Epidermal melanocyte (primary cell): ENCODE measurements around the gene PAPPA2.
"Not testable (repeated sequence)": the region's sequence is repeated elsewhere in the genome, so short reads cannot be mapped to it uniquely, and the experiment has no call there.

Experiments used
- DNase-seq: peaks from one replicate; pipeline ENCODE4 v3.0.0; 2011; ENCODE audit warnings: low spot score; ENCODE audit not compliant: insufficient read length

The PAPPA2 gene

DNA sequence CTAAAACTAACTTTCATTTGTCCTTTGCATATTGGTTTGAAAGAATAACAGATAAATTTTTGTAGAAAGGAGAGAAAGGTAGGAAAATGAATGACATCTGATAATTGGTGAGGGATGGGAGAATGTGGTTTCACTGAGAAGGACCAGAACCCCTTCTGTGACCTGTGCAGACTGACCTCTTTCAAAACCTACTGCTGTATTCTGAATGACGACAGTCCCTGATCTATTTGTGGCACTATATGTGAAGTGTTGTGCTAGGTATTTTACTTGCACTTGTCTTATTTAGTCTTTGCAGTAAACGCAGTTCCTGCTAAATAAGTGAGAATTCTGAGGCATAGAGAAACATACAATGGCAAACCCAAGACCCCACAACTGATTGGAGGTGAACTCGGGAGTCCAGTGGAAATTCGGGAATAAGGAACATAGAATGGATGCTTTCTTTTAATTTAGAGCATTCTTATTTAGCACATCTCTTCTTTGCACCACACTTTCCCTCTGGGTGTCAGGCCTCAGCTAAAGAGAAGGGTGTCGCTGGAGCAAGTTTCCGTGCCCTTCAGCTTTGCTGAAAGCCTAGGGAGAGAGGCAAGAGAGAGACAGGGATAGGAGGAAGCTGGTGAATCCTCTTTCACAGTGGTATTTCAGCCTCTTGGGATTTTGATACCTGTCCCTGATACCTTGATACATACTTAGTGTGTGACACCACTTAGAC, 230.2 kb downstream of the PAPPA2 start:
- no peak for DNase-seq

DNA sequence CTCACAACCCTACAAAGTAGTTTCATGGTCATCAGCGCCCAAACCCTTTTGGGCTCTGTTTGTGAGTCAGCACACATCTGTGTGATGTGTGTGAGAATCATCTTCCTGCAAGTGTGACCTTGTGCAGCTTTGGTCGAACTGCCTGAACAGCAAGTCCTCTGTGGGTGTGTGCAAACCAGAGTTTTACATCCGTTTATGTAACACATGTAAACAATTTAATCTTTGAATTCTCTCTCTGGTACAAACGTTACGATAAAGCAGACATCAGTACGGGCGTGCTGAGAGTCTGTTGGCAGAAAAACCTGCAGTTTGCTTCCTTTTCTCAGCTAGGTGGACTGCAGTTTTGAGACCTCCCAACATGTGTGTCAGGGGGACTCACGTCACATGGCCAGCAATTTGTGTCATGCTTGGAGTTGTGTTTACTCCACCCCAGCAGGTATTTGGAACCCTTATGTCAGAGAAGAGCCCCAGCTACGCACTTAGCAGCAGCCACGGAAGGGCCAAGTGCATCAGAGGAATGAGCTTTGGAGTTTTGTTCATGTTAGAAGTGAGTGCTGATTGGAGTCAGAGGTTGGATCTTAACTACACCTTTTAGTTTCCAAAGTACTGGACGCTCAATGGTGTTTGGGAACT, 230.8 kb downstream of the PAPPA2 start:
- DNase-seq, result no peak

DNA sequence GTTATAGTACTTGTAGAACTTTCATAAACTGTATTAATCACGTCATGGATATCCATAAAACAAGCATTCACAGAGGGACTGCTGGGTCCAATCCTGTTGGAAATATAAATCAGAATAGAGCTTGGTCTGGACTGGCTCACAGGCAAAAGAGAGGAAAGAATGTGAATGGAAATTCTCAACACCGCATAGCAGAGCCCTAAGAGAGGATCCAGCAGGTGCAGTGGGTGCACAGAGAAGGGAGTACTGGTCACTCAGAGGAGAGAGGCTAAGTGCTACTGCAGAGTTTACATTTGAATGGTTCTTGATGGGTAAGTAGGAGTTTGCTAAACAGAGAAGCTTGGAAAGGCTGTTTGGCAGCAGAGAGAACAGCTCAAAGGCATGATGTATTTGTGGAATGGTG, 231.7 kb downstream of the PAPPA2 start:
- no peak for DNase-seq

DNA sequence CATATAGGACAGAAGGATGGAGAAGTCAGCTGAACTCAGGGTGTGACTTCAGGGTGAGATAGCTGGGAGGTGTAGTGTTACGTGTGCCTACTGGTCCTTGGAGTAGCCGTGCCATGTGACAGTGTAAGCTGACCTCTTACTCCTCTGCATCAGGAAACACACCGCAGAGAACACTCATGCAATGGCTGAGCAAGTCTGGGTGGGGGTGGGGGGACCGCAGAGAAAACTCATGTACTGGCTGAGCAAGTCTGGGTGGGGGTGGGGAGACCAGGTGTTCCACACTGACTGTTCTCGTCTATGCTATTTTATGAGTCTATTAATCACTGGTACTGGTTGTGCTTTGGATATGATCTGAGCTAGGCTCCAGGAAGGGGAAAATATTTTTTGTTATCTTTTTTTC, 233.1 kb downstream of the PAPPA2 start:
- no peak for DNase-seq

DNA sequence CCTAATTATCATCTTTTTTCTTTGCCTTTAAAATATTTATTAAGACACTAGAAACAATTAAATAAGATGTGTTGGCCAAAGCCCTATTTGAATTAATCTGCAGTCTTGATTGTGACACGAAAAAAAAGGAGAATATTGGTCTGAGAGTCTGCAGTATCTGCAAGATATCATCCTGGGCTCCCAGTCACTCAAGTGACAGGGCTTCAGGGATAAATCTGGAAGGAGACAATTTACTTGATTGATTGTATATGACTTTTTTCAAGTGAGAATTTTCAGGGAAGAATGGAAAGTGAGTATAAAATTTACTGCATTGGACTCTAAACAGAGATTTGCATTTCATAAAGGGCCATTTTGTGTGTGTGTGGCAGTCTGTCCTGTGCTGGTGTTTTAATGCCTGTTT, 233.7 kb downstream of the PAPPA2 start:
- DNase-seq, result no peak

DNA sequence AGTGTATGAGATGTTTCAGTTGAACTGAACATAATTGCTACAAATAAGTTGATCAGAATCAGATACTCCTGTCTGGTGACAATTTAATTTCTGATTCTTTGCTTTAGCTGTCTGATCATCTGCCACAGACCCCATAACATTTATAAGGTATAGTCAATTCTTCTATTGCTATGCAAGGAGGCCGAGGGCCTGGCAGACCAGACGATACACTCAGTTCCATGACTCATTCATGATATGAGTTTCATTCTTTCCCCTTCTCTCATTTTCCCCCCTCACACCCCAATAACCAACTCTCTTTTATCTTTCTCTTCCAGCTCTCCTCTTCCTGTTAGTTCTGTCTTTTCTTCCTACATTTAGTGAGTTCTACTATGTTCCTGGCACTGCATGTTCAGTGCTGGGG, 236.8 kb downstream of the PAPPA2 start:
- DNase-seq, result no peak

DNA sequence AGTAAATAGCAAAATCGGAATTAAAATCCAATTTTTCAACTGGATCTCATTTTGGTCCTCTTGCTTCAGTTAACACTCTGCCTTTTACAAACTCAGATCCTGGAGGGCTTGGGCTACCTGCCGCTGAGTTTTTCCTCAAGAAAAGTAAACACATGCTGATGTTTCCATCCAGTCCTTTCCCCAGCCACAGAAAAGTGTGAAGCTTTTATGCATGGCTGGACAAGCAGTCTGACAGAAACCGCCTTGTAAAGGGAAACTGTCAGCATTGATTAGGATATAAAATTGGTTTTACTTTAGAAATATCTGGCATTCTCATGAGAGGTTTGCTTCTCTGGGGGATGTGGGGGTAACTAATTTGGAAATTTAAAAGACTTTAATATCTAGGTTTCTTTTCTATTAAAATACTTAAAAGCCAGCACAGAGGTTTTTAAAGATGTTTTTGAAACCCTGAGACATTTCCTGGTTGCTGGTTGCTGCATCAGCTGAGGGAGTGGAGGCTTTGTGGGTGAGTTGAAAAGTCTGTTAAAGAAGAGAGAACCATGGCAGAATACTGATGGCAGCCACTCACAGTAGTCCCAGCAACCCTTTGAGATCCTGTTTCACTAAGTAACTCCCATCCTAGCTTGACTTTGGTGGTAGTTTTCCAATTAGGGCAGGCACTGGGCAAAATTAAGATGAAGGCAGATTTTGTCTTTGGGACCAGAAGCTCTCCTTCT, 238.3 kb downstream of the PAPPA2 start:
- no peak for DNase-seq

DNA sequence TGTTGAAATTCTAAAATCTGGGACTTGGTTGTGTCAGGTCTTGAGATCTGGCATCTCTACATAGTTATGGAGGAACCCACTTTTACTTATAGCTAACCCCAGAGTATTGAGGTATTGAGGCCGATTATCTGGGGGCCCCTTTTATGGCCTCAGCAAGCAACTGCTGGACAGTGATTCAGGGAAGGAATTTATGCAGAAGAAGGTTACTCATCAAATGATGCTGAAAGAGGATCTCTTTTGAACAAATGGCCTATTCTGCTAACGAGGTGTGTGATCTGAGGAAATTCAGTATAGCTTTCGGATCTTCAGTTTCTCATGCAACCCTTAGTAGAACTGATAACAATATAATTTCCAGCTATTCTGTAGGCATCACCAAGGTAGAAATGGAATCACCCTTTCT, 239.9 kb downstream of the PAPPA2 start:
- no peak for DNase-seq

DNA sequence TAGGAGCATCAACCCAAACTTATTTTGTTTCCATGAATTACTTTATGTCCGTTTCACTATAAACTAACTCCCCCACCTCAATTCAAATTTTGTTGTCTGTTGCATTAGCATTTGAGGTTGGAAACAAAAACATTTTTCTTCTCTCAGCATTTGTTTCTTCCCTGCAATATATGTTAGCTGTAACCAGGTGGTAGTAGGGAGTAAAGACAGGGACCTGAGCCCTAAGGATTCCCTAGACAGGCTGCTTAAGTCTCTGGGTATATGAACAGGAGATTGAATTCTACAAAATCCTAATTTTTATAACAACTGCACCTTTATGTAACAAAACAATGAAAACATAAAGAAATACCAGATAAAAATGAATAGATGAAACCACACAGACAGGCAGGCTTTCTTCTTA, 242.6 kb downstream of the PAPPA2 start:
- no peak for DNase-seq

DNA sequence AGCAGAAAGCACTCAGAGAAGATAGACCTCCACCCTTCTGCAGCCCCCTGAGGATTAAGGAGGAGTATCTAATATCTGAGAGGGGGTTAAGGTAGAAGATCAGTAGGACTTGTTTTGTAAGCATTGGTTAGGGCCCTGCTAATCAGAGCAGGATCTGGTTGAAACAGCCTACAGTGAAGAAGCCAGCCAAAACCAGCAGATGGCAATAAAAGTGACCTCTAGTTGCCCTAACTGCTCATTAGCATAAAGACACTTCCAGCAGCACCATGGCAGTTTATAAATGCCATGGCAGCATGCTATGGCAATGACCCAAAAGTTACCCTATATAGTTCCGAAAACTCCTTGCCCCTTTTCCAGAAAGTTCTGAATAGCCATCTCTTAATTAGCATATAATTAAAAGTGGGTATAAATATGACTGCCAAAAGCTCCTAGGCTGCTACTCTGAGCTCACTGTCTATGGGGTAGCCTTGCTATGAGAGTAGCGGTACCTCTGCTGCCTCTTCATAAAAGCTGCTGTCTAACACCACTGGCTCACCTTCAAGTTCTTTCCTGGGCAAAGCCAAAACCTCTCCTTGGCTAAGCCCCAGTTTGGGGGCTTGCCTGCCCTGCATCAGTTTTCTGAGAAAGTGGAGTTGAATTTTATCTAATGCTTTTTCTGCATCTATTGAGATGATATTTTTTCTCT, 254.2 kb downstream of the PAPPA2 start:
- no peak for DNase-seq

DNA sequence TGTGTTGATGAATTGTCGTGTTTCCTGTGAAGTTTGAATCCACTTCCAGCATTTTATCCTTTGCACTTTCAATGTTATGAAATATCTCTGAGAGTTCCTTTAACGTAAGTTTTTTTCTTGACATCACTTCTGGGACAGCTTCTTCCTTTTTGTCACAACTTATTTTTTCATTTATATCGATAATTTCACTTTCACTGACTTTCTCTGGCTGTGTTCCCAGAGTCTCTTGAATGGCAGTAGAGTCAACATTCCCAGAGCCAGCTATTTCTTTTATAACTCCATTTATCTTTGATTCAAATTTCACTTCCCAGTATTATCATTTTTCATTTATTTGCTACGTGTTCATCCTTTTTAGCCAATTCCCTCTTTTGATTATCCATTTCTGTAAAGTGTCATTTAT, 256.5 kb downstream of the PAPPA2 start:
- DNase-seq, result no peak

DNA sequence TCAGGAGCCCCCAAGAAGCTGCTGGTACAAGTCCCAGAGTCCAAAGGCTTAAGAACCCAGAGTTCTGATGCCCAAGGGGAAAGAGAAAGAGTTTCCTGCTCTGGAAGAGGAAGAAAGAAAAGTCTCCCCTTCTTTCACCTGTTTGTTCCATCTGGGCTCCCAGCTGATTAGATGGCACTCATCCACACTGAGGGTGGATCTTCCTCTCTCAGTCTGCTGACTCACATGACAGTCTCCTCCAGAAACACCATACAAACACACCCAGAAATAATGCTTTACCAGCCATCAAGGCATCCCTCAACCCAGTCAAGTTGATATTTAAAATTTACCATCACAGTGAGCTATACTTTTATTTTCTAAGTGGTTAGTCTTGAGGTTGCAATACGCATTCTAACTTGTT, 257.9 kb downstream of the PAPPA2 start:
- DNase-seq, result no peak

DNA sequence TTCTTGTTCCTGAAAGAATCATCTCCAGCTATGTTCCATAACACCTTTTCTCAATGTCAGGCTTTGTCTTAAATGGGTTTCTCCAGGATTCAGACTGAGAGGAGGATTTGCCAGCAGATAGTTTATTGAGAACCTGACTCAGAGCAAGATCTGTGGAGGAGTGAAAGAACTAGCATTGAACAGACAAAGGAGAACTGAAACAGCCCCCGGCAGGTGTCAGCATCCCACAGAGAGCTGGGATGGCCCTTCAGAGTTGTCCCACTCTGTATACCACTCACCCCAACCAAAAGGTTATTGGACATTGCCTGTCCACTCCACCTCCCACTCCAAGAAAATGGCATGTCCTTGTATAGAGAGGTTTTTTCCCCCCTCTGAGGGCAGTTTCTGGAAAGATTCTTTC, 270.7 kb downstream of the PAPPA2 start:
- DNase-seq, result no peak

DNA sequence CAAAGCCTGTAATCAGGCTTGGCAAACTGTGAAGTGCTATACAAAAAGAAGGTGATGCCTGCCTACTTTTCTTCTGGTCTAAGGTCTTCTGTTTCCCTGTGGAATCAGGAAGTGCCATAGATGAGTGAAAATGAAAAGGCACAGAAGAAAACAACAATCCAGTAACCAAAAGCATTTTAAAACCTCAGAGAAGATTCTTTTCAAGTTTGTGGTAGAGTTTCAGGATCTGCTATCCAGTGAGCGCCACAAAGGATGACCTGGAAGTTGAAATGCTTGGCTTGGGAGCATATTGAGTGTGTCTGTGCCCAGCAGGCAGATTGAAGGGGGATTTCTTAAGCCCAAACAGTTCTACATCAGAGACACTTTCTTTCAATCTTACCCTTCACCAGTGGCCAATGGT, 272.2 kb downstream of the PAPPA2 start:
- DNase-seq, result no peak

DNA sequence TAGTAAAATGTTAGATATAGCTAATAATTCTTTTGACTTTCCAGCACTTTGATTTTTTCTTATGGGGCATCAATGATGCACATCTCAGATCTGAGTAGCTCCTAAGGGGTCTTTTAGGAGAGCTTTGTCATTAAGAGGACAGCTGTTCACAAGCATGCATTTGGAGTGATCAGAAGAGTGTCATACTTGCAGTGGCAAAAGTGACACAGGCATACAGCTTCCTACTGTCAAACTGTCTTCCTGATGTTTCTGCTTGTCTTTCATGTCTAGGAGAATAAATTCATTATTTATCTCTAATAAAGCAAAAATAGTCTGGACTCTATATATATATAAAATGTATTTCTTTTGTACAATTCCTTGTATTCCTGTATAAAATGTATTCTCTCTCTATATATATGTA, 273.0 kb downstream of the PAPPA2 start:
- DNase-seq, result no peak

DNA sequence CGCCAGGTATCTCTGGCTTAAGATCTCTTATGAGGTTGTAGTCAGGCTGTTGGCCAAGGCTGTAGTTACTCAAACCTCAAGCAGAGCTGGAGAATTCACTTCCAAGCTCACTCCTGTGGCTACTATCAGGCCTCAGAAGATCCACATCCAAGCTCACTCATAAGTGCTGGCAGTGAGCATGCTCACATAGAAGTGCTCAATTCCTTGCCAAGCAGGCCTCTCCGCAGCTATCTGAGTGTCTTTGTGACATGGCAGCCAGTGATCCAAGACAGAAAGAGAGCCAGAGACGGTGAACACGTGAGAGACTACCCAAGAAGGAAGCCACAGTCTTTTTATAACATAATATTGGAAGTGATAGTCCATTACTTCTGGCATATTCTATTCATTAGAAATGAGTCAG, 278.2 kb downstream of the PAPPA2 start:
- DNase-seq, result no peak

DNA sequence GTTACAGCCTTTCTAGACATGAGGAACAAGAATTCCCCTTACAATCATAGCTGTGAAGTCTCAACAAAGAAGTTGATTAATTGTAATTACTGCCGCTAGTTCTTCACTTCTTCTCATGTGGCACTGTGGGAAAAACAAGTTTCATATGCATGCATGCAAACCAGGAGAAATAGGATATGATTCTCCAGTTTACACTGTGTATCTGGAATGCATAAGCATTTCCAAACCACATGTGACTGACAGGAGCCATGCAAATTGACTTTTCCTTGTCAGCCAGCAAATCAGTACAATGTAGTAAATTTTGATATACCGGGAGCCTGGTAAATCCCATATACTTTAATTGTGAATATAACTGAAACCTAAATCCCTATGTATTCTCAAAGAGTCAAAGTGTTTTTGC, 279.3 kb downstream of the PAPPA2 start:
- no peak for DNase-seq

DNA sequence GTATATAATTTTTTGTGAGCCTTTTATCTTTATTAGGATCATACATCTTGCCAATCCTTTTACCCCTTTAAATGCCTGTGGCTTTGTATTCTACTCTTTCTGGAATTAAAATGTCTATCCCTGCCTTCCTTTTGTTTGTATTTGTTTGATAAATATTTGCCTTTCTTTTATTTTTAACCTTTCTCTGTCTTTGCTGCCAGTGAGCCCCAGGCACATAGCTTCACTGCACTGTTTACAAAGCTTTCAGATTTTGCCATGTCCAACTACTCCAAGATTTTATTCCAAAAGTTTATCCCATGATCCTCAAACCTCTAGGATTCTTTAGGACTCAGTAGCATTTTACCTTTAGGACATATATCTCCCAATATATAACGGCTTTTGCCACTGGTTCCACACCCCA, 281.2 kb downstream of the PAPPA2 start:
- no peak for DNase-seq

DNA sequence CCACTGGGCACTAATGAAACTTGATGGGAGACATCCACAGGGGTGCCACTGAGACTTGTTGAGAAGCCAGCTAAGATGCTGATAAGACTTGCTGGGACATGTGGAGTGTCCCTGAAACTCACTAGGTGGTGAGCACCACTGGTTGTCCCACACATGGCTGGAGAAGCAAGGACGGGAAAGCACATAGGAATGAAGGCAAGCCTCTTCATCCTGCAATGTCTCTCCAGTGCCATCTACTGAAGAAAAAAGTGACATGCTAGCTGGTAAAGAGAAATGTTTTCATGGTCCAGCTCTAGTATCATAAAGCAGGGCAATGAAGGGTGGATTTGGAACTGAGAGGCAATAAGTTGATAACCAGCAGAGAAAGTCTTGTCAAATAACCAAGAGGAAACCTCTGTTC, 283.0 kb downstream of the PAPPA2 start:
- DNase-seq, result no peak

DNA sequence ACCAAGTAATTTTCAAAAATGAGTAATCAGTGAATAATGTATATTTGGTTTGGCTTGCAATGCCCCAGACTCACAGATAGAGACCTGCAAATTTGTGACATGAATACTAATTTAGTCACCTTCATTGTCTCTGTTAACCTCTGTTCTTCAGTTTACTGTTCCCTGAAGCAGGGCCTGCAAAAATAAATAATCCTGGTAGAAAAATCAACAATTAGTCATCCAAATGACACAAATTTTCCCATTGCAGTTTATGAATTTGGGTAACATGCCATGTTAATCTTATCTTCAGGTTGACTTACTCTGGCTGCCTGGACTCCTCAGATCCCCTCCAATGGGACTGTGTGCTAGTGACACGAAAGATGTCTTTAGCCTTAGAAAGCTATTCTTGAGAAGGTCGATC, 289.5 kb downstream of the PAPPA2 start:
- DNase-seq, result no peak

DNA sequence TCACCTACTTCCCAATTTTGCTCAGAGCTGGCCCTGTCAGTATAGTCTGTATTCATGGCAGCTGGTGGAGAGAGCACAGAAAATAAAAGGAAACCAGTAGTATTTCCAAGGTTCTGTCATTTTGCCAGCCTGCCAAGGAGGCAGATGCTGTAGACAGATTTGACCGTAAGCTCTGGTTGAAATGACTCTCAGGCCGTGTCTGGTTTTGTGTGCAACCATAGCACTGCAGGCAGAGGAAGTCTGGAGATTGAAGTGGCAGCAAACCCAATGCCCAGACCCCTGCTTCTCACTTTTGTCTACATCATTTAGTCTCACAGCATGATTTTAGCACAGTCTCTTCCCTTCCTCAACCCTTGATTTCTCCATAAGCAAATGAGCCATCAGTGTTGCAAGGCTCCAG, 291.7 kb downstream of the PAPPA2 start:
- DNase-seq, result no peak

DNA sequence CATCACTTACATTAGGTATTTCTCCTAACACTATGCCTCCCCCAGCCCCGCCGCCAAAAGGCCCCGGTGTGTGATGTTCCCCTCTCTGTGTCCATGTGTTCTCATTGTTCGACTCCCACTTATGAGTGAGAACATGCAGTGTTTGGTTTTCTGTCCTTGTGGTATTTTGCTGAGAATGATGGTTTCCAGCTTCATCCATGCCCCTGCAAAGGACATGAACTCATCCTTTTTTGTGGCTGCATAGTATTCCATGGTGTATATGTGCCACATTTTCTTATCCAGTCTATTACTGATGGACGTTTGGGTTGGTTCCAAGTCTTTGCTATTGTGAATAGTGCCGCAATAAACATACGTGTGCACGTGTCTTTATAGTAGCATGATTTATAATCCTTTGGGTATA, 293.8 kb downstream of the PAPPA2 start:
- not testable (repeated sequence) for DNase-seq
